GM19035 (cell line): Measurements from ENCODE around the gene SPATA12.
"Not testable (repeated sequence)": the region's sequence is repeated elsewhere in the genome, so short reads cannot be mapped to it uniquely, and the experiment has no call there.

Source experiments
- ATAC-seq: cut with Tn5 transposase; IDR thresholded peaks from one replicate; pipeline ENCODE4 v1.9.1; 2021; ENCODE audit not compliant: unreplicated experiment

Gene SPATA12

DNA sequence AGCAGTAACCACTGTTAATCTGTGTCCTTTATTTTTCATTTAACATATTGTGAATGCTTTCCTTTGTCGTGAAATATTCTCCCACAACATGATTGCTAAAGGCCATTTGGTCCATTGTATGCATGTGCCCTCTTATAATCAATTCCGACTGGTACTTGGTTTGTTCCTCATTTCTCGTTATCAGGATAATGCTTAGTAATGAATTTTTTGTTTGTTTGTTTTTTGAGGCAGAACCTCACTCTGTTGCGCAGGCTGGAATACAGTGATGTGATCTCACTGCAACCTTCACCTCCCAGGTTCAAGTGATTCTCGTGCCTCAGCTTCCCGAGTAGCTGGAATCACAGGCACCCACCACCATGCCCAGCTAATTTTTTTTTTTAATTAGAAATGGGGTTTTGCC lies 22.0 kb downstream of the SPATA12 start:
- ATAC-seq = no peak

DNA sequence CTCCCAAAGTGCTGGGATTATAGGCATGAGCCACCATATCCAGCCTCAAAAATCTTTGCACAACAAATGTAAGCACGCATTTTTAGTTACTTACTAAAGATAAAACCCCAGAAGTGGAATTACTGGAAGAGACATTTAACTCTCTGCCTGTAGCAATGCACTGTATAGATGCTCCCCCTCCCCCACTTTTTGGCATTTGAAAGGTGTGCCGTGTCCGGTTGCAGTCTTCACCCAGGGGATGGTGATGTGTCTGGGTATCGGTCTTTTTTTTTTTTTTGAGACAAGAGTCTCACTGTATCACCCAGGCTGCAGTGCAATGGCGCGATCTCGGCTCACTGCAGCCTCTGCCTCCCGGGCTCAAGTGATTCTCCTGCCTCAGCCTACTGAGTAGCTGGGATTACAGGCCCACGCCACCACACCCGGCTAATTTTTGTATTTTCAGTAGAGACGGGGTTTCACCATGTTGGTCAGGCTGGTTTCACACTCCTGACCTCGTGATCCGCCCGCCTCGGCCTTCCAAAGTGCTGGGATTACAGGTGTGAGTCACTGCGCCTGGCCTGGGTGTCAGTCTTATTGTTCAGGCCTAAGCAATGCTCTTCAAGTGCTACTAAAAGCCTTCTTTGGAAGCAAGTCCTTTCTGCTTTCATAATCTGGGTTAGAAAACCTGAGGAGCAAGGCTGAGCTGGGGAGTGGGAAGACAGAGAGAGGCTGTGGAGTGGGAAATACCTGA lies 23.0 kb downstream of the SPATA12 start:
- not testable (repeated sequence) for ATAC-seq

DNA sequence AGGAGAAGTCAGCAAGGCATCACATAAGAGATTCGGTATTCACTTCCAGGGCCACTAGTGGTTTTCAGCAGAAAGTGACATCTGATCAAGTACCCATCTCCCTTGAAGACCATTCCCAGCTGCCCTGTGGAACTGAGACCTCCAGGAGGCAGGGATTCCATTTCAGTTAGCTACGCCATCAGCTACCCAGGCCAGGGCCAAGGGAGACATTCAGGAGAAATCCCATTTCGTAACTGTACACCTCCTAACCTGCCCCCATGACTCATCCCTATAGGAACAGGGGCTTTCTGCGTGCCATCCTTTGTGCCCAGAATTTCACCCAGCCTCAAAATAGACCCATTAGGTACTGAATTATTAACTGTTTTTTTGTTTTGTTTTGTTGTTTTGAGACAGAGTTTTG lies 24.7 kb downstream of the SPATA12 start:
- no peak for ATAC-seq

DNA sequence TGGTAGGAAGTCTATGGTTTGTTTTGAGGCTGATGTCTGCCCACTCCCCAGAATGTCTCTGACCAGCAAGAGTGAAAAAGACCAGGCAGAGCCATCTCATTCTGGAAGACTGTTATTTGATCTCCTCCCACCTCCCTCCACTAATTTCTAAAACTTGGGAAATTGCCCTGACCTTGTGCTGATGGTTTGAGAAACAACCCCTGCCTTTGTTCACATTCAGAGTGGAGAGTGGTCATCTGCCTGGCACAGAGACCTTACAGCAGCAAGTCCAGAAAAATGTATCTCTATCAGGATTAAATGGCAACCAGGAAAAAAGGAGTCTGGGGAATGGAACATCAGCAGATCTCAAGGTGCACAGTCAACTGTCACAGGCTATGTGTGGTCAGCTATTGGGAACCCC lies 25.7 kb downstream of the SPATA12 start:
- ATAC-seq = no peak

DNA sequence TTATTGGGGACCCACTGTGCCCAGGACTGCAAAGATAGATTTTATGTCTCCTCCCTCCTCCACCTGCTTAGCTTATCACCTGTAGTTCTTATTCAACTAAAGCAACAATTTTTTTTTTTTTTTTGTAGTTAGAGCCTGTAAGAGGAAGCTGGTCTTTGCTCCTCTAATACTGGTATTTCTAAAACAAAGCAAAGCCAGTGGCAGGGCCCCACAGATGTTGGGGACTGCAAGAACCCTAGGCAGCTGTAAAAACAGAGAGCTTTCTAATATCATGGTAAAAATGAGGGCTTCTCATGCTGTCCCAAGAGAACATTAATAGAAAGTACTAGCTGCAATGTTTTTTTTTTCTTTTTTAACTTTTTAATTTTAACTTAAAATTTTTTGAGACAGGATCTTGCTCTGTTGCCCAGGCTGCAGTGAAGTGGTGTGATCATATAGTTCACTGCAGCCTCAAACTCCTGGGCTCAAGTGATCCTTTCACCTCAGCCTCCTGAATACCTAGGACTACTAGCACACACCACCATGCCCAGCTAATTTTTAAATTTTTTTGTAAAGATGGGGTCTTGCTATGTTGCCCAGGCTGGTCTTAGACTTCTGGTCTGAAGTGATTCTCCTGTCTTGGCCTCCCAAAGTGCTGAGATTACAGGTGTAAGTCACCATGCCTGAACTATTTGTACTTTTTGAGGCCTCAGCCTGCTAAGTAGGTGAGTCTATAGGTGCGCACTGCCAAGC lies 27.1 kb downstream of the SPATA12 start:
- ATAC-seq = no peak

DNA sequence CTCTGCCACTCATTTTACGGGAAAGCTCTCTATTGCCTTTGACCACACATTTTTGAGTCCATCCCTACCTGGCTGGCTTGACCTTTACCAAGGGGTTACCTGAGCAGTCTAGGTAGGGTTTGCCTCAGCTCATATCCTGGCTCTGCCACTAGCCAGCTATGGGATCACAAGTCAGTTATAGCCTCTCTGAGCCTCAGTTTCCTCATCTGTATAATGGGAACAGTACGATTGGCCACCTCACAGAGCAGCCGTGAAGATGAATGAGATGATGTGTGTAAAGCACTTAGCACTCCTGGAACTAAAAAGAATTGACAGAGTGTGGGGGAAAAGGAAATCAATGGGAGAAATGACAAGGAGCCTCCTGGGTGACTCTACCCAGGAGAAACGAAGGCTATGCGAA lies 28.0 kb downstream of the SPATA12 start:
- no peak for ATAC-seq

DNA sequence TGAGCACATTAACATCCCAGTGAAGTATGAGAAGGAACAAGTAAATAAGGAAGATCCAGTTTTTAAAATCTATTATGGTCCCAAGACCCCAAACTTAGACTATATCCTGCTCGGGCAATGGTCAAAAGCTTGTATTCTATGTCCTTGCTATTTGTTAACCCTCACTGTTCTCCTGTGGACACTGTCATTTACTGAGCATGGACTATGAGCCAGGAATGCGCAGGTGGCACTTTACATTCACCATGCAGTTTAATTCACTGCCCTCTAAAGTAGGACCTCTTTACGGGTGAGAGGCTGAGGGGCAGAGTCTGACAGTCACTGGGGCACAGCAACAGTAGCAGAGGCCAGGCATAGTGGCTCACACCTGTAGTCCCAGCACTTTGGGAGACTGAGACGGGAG lies 28.6 kb downstream of the SPATA12 start:
- ATAC-seq = no peak

DNA sequence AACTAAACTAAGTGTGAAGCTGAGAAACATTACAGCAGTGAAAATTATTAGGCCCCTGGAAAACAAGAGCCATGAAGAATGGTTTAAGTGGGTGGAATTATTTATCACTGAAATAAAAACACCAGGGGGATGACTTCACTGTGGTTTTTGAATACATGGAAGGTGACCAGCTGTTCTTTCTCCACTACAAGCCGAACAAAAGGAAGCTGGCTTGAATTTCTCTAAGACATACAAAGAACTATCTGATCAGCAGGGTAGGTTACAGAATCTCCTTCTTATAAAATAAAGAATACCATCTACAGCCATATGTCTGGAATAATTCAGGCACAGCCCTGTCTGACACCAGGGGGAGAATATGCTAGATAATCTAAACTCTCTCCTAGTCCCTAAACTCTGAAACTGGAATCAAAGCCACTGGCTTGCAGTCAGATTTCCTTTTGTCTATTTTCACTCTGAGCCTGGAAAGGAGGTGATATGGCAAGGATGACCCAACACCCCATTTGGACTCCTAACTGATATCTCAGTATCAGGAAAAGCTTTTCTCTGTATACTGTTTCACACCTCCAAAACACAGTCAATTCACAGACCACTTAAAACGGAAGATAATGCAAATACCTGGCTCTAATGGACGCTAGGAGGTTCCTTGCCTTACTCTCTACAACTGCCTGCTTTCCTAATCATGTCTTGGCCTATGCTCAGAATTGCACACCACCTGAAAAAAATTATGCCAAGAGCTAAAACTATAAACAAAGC lies 31.2 kb downstream of the SPATA12 start:
- no peak for ATAC-seq

DNA sequence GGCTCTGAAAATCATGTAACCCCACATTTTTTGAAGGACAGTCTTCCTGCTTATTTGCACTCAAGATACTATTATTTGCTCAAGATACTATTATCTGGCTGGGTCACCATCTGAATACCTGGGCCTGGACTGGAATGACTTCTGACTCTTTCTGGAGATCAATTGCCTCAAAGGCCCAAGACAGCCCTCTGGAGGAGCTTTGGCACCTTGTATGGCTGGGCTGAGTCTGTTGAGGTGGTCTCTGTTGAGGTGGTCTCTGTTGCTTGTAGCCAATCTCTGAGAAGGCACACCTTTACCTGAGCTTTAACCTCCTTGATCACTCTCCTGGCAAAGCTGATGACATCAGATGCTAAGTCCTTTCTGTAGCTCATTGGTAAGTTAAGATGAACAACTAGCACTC lies 33.0 kb downstream of the SPATA12 start:
- ATAC-seq = no peak

DNA sequence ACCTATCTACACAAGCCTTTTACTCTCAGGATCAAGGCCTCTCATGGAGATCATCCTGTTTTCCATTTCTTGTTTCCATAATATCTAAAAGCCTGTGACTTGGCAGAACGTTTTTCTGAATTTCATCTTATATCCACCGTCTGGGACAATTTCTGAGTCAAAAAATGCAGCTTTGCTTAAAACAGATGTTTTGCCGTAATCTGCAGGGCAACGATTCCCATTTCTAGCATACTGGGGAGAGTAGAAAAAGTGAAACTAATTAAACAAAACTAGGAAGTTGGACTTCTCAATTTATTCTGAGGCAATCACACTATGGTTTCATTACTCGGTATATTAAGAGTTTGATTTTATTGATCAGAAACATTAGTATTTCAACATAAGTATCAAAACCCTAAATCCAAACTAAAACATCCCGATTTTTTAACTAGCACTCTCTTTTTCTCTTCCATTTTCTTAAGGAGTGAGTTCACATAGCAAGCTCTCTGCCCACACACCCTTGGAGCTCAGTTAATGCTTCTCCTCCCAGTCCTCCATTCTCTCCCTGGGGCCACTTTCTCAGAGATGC lies 33.6 kb downstream of the SPATA12 start:
- no peak for ATAC-seq

DNA sequence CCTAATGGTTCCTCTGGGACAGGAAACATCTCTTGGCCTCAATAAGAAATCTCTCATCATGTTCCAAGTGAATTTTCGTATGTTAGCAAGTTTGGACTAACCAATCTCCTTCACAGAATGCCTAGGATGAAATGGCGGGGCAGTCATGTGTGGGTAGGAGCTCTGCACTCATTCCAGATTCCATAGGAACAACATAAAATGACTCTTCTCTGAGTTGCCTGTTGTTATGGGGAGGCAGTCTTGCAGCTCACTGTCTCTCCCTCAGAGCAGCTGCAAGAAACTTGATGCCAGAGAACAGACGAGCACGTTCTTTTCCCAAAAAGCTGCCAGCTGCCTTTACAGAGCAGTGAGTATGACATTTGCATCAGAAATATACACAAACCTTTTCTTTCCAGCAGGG lies 34.1 kb downstream of the SPATA12 start:
- ATAC-seq = no peak

DNA sequence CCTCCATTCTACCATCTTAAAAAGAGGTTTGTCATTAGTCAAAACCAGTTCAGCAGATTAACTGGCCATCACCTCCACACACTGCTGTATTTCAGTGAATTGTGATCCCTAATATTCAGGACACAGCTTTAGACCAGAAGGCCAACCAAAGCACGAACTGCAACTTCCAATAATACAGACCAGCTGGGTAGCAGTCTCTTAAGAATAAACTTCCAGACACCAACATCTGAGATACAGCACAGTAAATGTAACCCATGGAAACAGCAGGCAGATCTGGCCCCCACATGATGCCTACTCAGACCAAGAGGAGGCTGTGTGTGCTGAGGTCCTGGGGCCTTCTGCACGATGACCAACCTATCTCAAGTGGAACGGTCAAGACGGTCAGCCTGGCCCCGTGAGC lies 34.9 kb downstream of the SPATA12 start:
- ATAC-seq = no peak

DNA sequence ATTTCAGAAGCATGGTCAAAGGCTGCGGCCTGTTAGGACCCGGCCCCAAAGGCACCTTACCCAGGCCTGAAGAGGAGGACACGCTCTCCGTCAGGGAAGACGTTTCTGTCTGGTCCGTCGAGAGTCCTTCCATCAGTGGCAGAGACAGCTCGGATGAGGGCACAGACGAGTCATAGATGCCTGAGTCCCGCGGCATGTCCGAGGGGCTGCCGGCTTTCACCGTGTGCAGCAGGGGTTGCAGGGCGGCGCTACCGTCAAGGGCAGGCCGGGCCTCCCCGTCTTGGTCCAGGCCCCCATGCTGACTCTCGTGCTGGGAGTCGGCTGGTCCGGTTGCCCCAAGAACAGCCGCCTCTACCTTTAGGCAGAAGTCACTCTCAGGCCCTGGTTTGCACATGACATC lies 37.1 kb downstream of the SPATA12 start:
- ATAC-seq = no peak

DNA sequence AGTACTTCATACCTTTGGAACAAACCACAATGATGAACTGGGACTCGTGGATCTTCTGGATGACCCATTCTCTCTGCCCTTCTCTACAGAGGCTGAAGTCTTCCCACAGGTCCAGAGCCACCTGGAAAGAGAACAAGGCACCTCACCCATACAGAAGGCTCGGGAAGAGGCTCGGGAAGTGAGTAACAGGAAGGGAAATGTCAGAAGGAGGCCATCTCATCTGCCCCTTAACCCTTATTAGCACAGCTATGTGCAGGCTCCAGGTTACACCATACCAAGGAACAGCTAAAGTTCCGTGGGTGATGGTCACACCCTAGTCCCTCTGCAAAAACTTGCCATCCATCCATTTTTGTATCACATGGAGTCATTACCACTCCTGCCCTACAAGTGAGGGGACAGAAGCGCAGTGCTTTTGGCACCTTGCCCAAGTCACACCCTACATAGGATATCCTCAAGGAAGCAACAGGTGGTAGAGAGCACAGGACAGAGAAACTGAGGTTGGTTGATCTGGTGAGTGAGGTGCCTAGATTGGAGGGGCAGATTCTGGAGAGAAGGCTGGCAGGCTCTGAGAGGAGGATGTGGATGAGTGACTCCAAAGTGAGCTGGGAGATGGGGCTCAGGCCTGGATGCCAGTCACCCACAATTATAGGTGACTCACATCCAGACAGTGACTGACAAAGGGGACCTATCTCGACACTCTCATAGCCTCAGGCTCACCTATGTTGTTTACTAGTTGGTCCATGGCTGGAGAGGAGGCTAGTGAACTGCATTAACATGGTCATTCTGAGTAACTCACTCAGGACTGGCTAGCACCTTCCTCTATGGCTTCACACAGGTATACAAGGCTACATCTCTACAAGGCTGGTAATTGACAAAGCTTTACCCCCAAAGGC lies 38.2 kb downstream of the SPATA12 start:
- ATAC-seq = no peak

DNA sequence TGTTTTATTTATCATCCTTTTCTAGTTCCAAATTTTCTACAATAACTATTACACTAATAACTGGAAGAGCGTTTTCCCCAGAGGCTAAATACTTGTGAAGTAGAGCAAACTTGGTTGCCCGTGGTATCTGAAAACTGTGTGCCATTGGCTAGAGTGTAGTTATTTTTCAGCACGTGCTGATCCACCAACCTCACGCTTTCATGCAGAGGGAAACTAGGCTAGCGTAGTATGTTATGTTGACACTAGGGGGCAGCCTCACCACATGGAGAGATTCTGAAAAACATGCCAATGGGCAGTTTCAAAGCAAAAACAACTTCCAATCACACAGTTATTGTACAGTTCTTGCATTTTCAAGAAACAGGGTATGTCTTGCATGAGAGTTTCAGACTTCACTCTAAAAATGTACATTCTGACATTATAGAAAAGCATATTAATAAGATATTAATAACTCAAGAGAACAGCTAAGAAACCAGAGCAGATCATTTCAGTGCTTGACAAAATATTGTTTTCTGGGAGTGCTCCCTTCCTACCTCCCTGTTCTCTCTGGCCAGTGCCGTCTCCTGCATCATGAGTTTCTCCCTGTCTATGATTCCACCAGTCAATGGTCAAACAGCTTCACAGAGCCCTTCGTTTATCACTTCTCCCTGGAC lies 39.7 kb downstream of the SPATA12 start:
- ATAC-seq = no peak

DNA sequence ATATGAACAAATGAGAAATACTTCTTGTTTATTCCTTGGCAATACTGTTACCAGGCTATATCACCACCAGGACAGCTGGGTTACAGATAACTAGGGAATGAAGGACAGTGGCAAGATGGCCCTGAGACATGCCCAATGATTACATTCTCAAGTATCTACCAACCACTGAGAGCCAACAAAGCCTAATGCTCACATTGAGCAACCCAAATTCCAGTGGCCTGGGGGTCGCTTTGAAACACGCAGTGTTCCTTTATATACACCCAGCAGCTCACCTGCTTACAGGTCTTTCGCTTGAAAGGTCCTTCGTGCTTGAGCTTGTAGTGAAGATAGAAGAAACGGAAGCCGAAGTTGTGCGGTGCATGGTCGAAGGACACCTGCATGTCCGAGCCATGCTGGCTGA lies 45.1 kb downstream of the SPATA12 start:
- ATAC-seq = no peak

DNA sequence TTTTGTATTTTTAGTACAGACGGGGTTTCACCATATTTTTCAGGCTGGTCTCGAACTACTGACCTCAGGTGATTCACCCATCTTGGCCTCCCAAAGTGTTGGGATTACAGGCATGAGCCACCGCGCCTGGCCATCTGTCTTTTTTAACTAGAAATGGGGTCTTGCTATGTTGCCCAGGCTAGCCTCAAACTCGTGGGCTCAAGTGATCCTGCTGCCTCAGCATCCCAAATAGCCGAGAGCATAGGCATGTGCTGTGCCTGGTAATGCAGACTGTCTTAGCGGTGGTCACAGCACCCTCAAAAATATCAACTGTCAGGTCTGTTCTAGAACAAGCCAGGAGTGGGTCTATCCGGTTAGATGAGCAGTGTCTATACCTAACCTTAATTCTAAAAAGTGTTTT lies 48.2 kb downstream of the SPATA12 start:
- ATAC-seq = no peak

DNA sequence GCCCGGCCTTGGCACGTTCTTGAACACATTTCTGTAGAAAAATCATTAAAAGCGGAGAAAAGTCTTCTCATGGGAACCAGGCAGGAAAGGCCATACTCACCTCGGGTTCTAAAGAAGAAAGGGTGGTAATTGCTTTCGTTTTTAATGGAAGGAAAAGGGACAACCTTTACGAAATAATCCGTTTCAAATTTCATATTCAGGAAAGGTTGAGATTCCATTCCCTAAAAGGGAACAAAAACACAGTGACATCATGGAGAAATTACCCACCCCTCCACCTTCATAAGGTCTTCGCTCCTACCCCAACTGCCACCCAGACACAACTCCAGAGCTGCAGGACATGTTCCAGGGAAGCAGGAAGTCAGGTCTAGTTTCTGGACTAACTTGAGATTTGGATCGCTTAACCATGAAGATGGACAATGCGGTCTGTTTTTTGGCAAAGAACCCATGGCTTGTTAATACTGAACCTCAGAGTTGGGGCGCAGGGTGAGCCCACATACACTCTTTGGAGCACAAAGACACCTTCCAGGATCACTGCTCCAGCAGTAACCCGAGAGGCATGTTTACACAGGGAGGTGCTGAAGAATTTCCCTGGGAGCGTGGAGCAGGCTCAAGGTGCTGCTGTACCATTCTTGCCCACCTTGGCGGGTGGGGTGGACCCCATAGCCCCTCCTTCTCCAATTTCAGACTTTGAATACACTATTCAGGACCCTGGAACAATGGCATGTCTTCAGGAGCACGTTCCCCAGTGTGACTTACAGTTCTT lies 49.2 kb downstream of the SPATA12 start:
- ATAC-seq = no peak

DNA sequence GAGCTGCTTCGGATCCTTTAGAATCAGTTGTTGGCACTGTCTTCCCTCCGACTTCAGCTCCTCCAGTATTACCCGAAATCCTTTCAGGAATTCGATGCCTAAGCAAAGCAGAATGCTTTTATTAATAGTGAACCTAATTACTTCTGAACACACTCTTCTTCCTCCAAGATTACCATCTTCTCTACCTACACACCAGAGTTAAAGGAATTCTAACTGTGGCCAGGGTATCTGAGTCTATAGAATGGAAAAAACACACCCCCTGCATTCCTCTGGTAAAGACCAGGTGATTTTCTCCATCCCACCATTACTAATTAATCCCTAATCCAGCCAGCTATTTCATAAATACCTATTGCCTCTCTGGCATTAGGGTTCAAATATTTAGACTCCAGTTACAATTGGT lies 49.8 kb downstream of the SPATA12 start:
- ATAC-seq = no peak
